ENCODE measurements around the gene DPEP2NB. TPM values are rescaled to one million over a fixed set of nuclear protein-coding genes. Genes with fewer than 3 reads are reported as not detected.

The DPEP2NB gene
- total RNA-seq, 1 donor from 2014 or later, result not detected

DNA sequence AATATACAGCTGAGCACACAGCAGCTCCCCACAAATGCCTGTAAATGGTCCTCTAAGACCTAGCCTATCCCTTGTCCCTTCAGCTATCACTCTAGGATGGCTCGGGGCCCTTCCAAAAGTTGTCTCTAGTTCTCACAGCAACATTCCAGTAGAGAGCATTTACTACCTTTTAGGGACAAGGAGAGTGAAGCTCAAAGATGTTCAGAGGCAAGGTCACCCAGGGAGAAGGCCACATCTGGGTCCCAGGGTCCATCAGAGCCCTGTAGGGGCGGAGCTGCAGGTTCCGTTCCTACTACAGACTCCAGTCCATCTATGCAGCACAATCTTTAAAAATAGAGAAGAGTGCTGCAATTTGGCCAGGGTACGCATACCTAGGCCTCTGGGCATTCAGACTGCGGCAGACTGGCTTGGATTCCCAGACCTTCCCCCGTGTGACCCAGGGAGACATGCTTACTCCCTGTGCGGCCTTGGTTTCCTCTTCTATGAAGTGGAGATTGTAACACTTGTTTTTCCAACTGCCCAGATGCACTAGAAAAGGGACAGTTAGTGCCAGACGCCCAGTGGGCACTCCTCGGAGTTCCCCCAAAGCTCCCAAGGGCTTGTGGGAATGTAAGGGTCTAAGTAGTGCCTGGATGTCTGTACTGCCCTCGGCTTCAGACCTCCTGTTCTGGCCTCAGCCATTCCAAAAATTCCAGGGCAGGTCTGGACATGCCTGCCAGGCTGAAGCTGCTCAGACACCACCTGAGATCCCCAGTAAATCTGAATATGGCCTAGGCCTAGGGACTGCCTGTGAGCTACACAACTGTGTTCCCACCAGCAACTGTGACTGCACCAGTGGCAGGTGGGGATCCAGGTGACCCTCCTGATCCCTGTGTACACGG lies 49.8 kb downstream of the DPEP2NB start:
- no peak overlapping the region for H3K9ac ChIP-seq
- H3K4me3 ChIP-seq, result no peak overlapping the region
- peaks cover 5% of the 10 kb centered on the region for H4K20me1 ChIP-seq (ENCODE audit: low read depth)
- H3K9me3 ChIP-seq (ENCODE audit: low read depth), result no peaks in the 10 kb centered on the region
- H3K4me3 Mint-ChIP-seq, result no peak overlapping the region
- H3K79me2 ChIP-seq (ENCODE audit: low read depth), result no peaks in the 10 kb centered on the region
- peak overlapping the region; percentile 86 for H3K4me2 ChIP-seq
- no peak overlapping the region for H2AFZ ChIP-seq (replicated peaks)
- H3K27ac ChIP-seq, result no peak overlapping the region
- DNase-seq (ENCODE audit: low spot score), result no peak
- TF ChIP-seq EZH2 (IDR thresholded peaks at IDR 0.05) (no peak), EZH2phosphoT487 (IDR thresholded peaks at IDR 0.05) (no peak)
- TF ChIP-seq, protein P1, sequence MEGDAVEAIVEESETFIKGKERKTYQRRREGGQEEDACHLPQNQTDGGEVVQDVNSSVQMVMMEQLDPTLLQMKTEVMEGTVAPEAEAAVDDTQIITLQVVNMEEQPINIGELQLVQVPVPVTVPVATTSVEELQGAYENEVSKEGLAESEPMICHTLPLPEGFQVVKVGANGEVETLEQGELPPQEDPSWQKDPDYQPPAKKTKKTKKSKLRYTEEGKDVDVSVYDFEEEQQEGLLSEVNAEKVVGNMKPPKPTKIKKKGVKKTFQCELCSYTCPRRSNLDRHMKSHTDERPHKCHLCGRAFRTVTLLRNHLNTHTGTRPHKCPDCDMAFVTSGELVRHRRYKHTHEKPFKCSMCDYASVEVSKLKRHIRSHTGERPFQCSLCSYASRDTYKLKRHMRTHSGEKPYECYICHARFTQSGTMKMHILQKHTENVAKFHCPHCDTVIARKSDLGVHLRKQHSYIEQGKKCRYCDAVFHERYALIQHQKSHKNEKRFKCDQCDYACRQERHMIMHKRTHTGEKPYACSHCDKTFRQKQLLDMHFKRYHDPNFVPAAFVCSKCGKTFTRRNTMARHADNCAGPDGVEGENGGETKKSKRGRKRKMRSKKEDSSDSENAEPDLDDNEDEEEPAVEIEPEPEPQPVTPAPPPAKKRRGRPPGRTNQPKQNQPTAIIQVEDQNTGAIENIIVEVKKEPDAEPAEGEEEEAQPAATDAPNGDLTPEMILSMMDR (IDR thresholded peaks at IDR 0.05), result no peak
- H3K9me3 Mint-ChIP-seq, result no peaks in the 10 kb centered on the region
- peaks cover 24% of the 10 kb centered on the region for H3F3A ChIP-seq (ENCODE audit: low read depth)
- H3K36me3 Mint-ChIP-seq, result no peaks in the 10 kb centered on the region
- no peak overlapping the region for H3K27ac Mint-ChIP-seq
- H3K36me3 ChIP-seq, result no peaks in the 10 kb centered on the region
- peaks cover 18% of the 10 kb centered on the region for H3K4me1 Mint-ChIP-seq
- H3K27me3 ChIP-seq, result peaks cover 20% of the 10 kb centered on the region
- H3K27me3 Mint-ChIP-seq (ENCODE audit: insufficient read depth, low read depth), result peaks cover 17% of the 10 kb centered on the region
- H3K4me1 ChIP-seq, result peaks cover 14% of the 10 kb centered on the region

DNA sequence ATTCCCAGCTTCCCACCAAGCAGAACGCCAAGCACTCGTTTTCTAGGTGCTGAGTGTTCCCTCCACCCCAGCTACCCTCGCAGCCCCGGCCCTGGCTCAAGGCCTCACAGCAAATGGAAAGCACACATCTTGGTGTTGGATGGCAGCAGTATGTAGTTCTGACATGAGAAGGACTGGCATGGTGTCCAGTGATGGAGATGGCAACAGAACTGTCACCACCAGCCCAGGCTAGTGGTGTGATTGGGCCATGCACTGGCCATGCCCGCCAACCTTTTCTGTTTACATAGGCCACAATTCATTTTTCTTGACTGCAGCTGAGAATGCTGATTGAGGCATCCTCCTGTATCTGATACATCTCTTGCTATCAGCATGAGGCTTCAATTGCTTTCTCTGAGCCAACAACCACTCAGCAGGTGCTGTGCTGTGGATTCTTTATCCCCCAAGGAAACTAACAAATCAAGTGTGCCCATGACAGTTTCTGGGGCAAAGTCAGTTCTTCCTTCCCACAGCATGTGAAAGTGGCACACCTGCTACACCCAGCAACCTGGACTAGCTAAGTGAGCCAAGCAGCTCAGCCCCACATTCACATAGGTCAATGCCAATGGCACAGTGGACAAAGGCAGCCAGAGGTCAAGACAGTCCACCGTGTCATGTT lies 51.1 kb downstream of the DPEP2NB start:
- TF ChIP-seq, protein P1 (IDR thresholded peaks at IDR 0.05), result no peak
- Mint-ChIP-seq H3K4me3 (no peak overlapping the region), H3K36me3 (no peaks in the 10 kb centered on the region), H3K27me3 (ENCODE audit: insufficient read depth, low read depth) (peaks cover 14% of the 10 kb centered on the region), H3K27ac (no peak overlapping the region), H3K4me1 (peaks cover 15% of the 10 kb centered on the region), H3K9me3 (no peaks in the 10 kb centered on the region)
- Histone ChIP-seq H3K27ac (no peak overlapping the region), H3K9ac (no peak overlapping the region), H3K4me1 (peaks cover 14% of the 10 kb centered on the region), H3K4me3 (no peak overlapping the region), H2AFZ (replicated peaks) (no peak overlapping the region), H3K4me2 (no peak overlapping the region), H3K9me3 (ENCODE audit: low read depth) (no peaks in the 10 kb centered on the region), H4K20me1 (ENCODE audit: low read depth) (peaks cover 5% of the 10 kb centered on the region), H3F3A (ENCODE audit: low read depth) (peaks cover 21% of the 10 kb centered on the region), H3K36me3 (no peaks in the 10 kb centered on the region), H3K79me2 (ENCODE audit: low read depth) (no peaks in the 10 kb centered on the region), H3K27me3 (peaks cover 20% of the 10 kb centered on the region)
- DNase-seq (ENCODE audit: low spot score), result no peak

DNA sequence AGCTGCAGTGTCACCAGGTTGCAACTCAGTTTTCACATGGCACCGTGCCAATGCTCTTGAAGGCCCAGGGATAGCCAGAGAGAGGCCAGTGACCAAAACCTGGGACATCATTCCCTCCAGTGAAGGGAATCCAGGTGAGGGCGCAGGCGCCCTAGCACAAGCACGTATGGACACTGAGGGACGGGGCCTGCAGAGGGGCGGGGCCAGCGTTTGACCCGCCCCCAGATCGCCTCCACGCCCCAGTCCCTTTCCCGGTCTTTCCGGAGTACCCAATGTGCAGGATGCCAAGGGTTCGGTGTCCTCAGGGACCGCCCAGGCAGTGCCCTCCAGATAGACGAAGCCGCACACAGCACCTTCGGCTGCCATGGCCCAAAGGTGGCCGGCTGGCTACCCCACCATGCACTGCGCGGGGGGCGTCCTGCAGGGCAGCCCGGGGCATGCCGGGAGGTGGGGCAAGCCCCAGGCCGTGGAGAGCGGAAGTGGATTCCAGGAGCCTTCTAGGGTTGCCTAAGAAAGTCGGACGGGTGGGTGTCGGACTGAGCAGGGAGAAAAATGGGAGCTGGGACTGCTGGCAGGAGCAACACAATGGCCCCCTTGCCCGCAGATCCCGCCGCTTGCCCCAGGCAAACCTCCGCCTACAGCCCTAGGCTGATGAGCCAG lies 51.9 kb downstream of the DPEP2NB start:
- no peak overlapping the region for H3K4me3 ChIP-seq
- H3K27me3 Mint-ChIP-seq (ENCODE audit: insufficient read depth, low read depth), result peaks cover 8% of the 10 kb centered on the region
- no peak for DNase-seq (ENCODE audit: low spot score)
- H3K27me3 ChIP-seq, result peaks cover 17% of the 10 kb centered on the region
- no peak overlapping the region for H3K9ac ChIP-seq
- no peaks in the 10 kb centered on the region for H3K36me3 ChIP-seq
- H3K27ac ChIP-seq, result no peak overlapping the region
- H3K4me1 Mint-ChIP-seq, result peaks cover 11% of the 10 kb centered on the region
- H3K27ac Mint-ChIP-seq, result no peak overlapping the region
- no peak overlapping the region for H2AFZ ChIP-seq (replicated peaks)
- TF ChIP-seq EZH2 (IDR thresholded peaks at IDR 0.05) (no peak), EZH2phosphoT487 (IDR thresholded peaks at IDR 0.05) (no peak)
- TF ChIP-seq, protein P1 (IDR thresholded peaks at IDR 0.05), result no peak
- H3F3A ChIP-seq (ENCODE audit: low read depth), result peaks cover 19% of the 10 kb centered on the region
- H3K9me3 ChIP-seq (ENCODE audit: low read depth), result no peaks in the 10 kb centered on the region
- H3K4me1 ChIP-seq, result peaks cover 14% of the 10 kb centered on the region
- peaks cover 5% of the 10 kb centered on the region for H4K20me1 ChIP-seq (ENCODE audit: low read depth)
- no peaks in the 10 kb centered on the region for H3K9me3 Mint-ChIP-seq
- H3K4me2 ChIP-seq, result no peak overlapping the region
- no peaks in the 10 kb centered on the region for H3K36me3 Mint-ChIP-seq
- H3K79me2 ChIP-seq (ENCODE audit: low read depth), result no peaks in the 10 kb centered on the region
- no peak overlapping the region for H3K4me3 Mint-ChIP-seq

Small RNA genes lying within 50 kb of the gene (small RNA-seq; reads per million reads assigned to genes)
- not detected for gene RNU6-359P

Other genes with a start within 250 kb of the DPEP2NB start
- 11.4 and 12.3 TPM in 2 replicates for gene RANBP10, start 209.4 kb downstream of the DPEP2NB start, total RNA-seq (ENCODE audit: low replicate concordance)
- 2.8 and 2.9 TPM in 2 replicates for gene TSNAXIP1, start 209.0 kb downstream of the DPEP2NB start, total RNA-seq (ENCODE audit: low replicate concordance)
- 27.3 and 46.5 TPM in 2 replicates for gene THAP11, start 173.6 kb downstream of the DPEP2NB start, total RNA-seq (ENCODE audit: low replicate concordance)
- 133 and 221 TPM in 2 replicates for gene NUTF2, start 169.0 kb downstream of the DPEP2NB start, total RNA-seq (ENCODE audit: low replicate concordance)
- 36.2 and 60.4 TPM in 2 replicates for gene CENPT, start 168.2 kb downstream of the DPEP2NB start, total RNA-seq (ENCODE audit: low replicate concordance)
- gene EDC4, start 142.9 kb downstream of the DPEP2NB start, total RNA-seq (ENCODE audit: low replicate concordance), result 32.7 and 54.2 TPM in 2 replicates
- gene NRN1L, start 131.0 kb downstream of the DPEP2NB start, total RNA-seq (ENCODE audit: low replicate concordance), result 0.54 and 2.0 TPM in 2 replicates
- gene PSKH1, start 122.7 kb downstream of the DPEP2NB start, total RNA-seq (ENCODE audit: low replicate concordance), result 13.1 and 30.4 TPM in 2 replicates
- 0.40 and 0.45 TPM in 2 replicates for gene CTRL, start 84.0 kb downstream of the DPEP2NB start, total RNA-seq (ENCODE audit: low replicate concordance)
- 1.2 and 4.4 TPM in 2 replicates for gene PSMB10, start 79.1 kb downstream of the DPEP2NB start, total RNA-seq (ENCODE audit: low replicate concordance)
- gene LCAT, start 71.8 kb downstream of the DPEP2NB start, total RNA-seq (ENCODE audit: low replicate concordance), result 1.5 and 4.9 TPM in 2 replicates
- gene SLC12A4, start 47.3 kb downstream of the DPEP2NB start, total RNA-seq (ENCODE audit: low replicate concordance), result 8.8 and 21.1 TPM in 2 replicates
- 0.19 TPM in 1 of 2 replicates, not detected in the other for gene DPEP3, start 35.4 kb downstream of the DPEP2NB start, total RNA-seq (ENCODE audit: low replicate concordance)
- gene DPEP2, start 16.4 kb downstream of the DPEP2NB start, total RNA-seq (ENCODE audit: low replicate concordance), result not detected in 2 replicates
- gene DDX28, start 7.3 kb upstream of the DPEP2NB start, total RNA-seq (ENCODE audit: low replicate concordance), result 7.3 and 17.0 TPM in 2 replicates
- gene DUS2, start 7.4 kb upstream of the DPEP2NB start, total RNA-seq (ENCODE audit: low replicate concordance), result 22.7 and 22.9 TPM in 2 replicates
- gene NFATC3, start 69.5 kb upstream of the DPEP2NB start, total RNA-seq (ENCODE audit: low replicate concordance), result 34.2 and 43.1 TPM in 2 replicates
- 1.5 and 5.4 TPM in 2 replicates for gene ESRP2, start 220.2 kb upstream of the DPEP2NB start, total RNA-seq (ENCODE audit: low replicate concordance)
- 3.8 and 11.7 TPM in 2 replicates for gene PLA2G15, start 229.5 kb upstream of the DPEP2NB start, total RNA-seq (ENCODE audit: low replicate concordance)
- 5.6 and 13.7 TPM in 2 replicates for gene SLC7A6, start 248.6 kb upstream of the DPEP2NB start, total RNA-seq (ENCODE audit: low replicate concordance)

Measured in neural progenitor cell (in vitro differentiated cells).